Neural cell (in vitro differentiated cells): ENCODE results near the gene NRSN2. TPM values are rescaled to one million over a fixed set of nuclear protein-coding genes. Genes with fewer than 3 reads are reported as not detected.

Experiments used
- H2AFZ ChIP-seq: fragments of 200-600, 300-800 bp; sonication (generic), shearing (Covaris generic); 2 replicates; pipeline ENCODE4 v1.6.0; 2014; ENCODE audit warnings: low read depth, mild to moderate bottlenecking, antibody characterized with exemption, low read length, moderate library complexity
- H3F3A ChIP-seq: fragments of 200-600 bp; shearing (Covaris generic); 2 replicates; pipeline ENCODE4 v1.6.1; 2016; ENCODE audit warnings: mild to moderate bottlenecking, moderate library complexity, mixed read lengths, antibody characterized with exemption, low read length; ENCODE audit not compliant: insufficient read depth, poor library complexity, severe bottlenecking
- H3K27ac ChIP-seq: fragments of 200-600, 300-800 bp; sonication (generic), shearing (Covaris generic); 2 replicates; pipeline ENCODE4 v1.5.1; 2014; ENCODE audit warnings: mild to moderate bottlenecking, low read length, moderate library complexity
- H3K27me3 ChIP-seq: fragments of 300-800, 200-600 bp; sonication (generic), shearing (Covaris generic); 2 replicates; pipeline ENCODE4 v1.6.0; 2014; ENCODE audit warnings: mild to moderate bottlenecking, low read depth, low read length, moderate library complexity; ENCODE audit not compliant: insufficient read depth
- H3K36me3 ChIP-seq: fragments of 300-800, 200-600 bp; sonication (generic), shearing (Covaris generic); 2 replicates; pipeline ENCODE4 v1.5.1; 2014; ENCODE audit warnings: mild to moderate bottlenecking, antibody characterized with exemption, low read length, moderate library complexity; ENCODE audit not compliant: insufficient read depth
- H3K4me2 ChIP-seq: fragments of 300-800, 200-600 bp; sonication (generic), shearing (Covaris generic); 2 replicates; pipeline ENCODE4 v1.6.0; 2014; ENCODE audit warnings: mild to moderate bottlenecking, low read length
- H3K4me3 ChIP-seq: fragments of 300-800, 200-600 bp; sonication (generic), shearing (Covaris generic); 2 replicates; pipeline ENCODE4 v1.5.1; 2014; ENCODE audit warnings: mild to moderate bottlenecking, low read length, moderate library complexity
- H3K79me2 ChIP-seq: fragments of 200-600 bp; shearing (Covaris generic); replicated peaks from 2 replicates; pipeline ENCODE4 v1.6.0; 2014; ENCODE audit warnings: mild to moderate bottlenecking, low read length, moderate library complexity; ENCODE audit not compliant: insufficient read depth
- H3K9ac ChIP-seq: fragments of 300-800, 200-600 bp; sonication (generic), shearing (Covaris generic); 2 replicates; pipeline ENCODE4 v1.6.1; 2016; ENCODE audit warnings: mild to moderate bottlenecking, low read length, mixed read lengths
- H3K9me2 ChIP-seq: fragments of 200-600 bp; shearing (Covaris generic); 2 replicates; pipeline ENCODE4 v1.6.1; 2016; ENCODE audit warnings: mild to moderate bottlenecking, low read length, mixed read lengths; ENCODE audit not compliant: insufficient read depth
- H3K9me3 ChIP-seq: fragments of 200-600, 300-800 bp; sonication (generic), shearing (Covaris generic); 2 replicates; pipeline ENCODE4 v1.6.1; 2016; ENCODE audit warnings: mild to moderate bottlenecking, mixed run types, low read length, moderate library complexity, mixed read lengths
- H4K20me1 ChIP-seq: fragments of 200-600 bp; shearing (Covaris generic); 2 replicates; pipeline ENCODE4 v1.6.1; 2016; ENCODE audit warnings: mild to moderate bottlenecking, mixed run types; ENCODE audit not compliant: insufficient read depth
- EP300 ChIP-seq: fragments of 450-650 bp; conservative IDR thresholded peaks from 2 replicates; pipeline ENCODE4 v1.6.1; 2014; ENCODE audit warnings: antibody characterized with exemption, mild to moderate bottlenecking, moderate library complexity; ENCODE audit not compliant: poor library complexity, severe bottlenecking
- EZH2 ChIP-seq: fragments of 200-600, 300-800 bp; shearing (Covaris generic), sonication (generic); IDR thresholded peaks from 2 replicates; pipeline ENCODE4 v1.6.1; 2014; ENCODE audit warnings: antibody characterized with exemption, low read length, borderline replicate concordance, mild to moderate bottlenecking; ENCODE audit not compliant: insufficient read depth, poor library complexity, severe bottlenecking
- MXI1 ChIP-seq: fragments of 450-650 bp; conservative IDR thresholded peaks from 2 replicates; pipeline ENCODE4 v1.6.1; 2014; ENCODE audit warnings: antibody characterized with exemption, mild to moderate bottlenecking; ENCODE audit not compliant: poor library complexity, severe bottlenecking
- POLR2AphosphoS5 ChIP-seq: IDR thresholded peaks from 2 replicates; pipeline ENCODE4 v1.6.1; 2012
- RAD21 ChIP-seq: fragments of 450-650 bp; conservative IDR thresholded peaks from 2 replicates; pipeline ENCODE4 v1.6.1; 2014; ENCODE audit warnings: antibody characterized with exemption, mild to moderate bottlenecking, moderate library complexity
- SMC3 ChIP-seq: fragments of 450-650 bp; conservative IDR thresholded peaks from 2 replicates; pipeline ENCODE4 v1.6.1; 2014; ENCODE audit warnings: antibody characterized with exemption, mild to moderate bottlenecking, moderate library complexity; ENCODE audit not compliant: poor library complexity
- TAF1 ChIP-seq: IDR thresholded peaks from 2 replicates; pipeline ENCODE4 v1.6.1; 2012; ENCODE audit warnings: low read depth
- polyA plus RNA-seq: library from polyadenylated mRNA; depleted of rRNA; stranded (reverse); fragments of >200 nt; gene quantifications from 2 replicates; pipeline ENCODE4 v1.2.3, GENCODE V29; 2014
- TF ChIP-seq, protein P1 (sequence below): IDR thresholded peaks from 2 replicates; pipeline ENCODE4 v1.6.1; 2012; ENCODE audit warnings: borderline replicate concordance
- TF ChIP-seq, protein P2 (sequence below): fragments of 450-650 bp; IDR thresholded peaks from 2 replicates; pipeline ENCODE4 v1.5.1; 2014; ENCODE audit warnings: antibody characterized with exemption, mild to moderate bottlenecking, moderate library complexity; ENCODE audit not compliant: poor library complexity, severe bottlenecking

Gene NRSN2
- polyA plus RNA-seq, 1 donor from 2014 or later, result 19.6 TPM

DNA sequence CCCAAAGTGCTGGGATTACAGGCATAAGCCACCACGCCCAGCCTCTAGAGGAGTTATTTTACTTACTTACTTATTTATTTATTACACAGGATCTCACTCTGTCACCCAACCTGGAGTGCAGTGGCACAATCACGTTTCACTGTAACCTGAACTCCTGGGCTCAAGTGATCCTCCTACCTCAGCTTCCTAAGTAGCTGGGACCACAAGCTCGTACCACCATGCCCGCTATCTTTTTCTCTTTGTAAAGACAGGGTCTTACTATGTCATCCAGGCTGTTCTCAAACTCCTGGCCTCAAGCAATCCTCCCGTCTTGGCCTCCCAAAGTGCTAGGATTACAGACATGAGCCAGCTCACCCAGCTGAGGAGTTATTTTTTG, 32.0 kb downstream of the NRSN2 start:
- Histone ChIP-seq H4K20me1 (no peaks in the 10 kb centered on the region), H3F3A (no peaks in the 10 kb centered on the region), H2AFZ (no peak overlapping the region), H3K9me3 (no peaks in the 10 kb centered on the region), H3K27me3 (peaks cover 18% of the 10 kb centered on the region), H3K27ac (no peak overlapping the region), H3K79me2 (no peaks in the 10 kb centered on the region), H3K36me3 (no peaks in the 10 kb centered on the region), H3K4me3 (no peak overlapping the region), H3K4me2 (no peak overlapping the region), H3K9ac (no peak overlapping the region), H3K9me2 (no peaks in the 10 kb centered on the region)
- no peak for TF ChIP-seq SMC3
- no peak for TF ChIP-seq TAF1
- TF ChIP-seq RAD21, result no peak
- TF ChIP-seq, protein P1, sequence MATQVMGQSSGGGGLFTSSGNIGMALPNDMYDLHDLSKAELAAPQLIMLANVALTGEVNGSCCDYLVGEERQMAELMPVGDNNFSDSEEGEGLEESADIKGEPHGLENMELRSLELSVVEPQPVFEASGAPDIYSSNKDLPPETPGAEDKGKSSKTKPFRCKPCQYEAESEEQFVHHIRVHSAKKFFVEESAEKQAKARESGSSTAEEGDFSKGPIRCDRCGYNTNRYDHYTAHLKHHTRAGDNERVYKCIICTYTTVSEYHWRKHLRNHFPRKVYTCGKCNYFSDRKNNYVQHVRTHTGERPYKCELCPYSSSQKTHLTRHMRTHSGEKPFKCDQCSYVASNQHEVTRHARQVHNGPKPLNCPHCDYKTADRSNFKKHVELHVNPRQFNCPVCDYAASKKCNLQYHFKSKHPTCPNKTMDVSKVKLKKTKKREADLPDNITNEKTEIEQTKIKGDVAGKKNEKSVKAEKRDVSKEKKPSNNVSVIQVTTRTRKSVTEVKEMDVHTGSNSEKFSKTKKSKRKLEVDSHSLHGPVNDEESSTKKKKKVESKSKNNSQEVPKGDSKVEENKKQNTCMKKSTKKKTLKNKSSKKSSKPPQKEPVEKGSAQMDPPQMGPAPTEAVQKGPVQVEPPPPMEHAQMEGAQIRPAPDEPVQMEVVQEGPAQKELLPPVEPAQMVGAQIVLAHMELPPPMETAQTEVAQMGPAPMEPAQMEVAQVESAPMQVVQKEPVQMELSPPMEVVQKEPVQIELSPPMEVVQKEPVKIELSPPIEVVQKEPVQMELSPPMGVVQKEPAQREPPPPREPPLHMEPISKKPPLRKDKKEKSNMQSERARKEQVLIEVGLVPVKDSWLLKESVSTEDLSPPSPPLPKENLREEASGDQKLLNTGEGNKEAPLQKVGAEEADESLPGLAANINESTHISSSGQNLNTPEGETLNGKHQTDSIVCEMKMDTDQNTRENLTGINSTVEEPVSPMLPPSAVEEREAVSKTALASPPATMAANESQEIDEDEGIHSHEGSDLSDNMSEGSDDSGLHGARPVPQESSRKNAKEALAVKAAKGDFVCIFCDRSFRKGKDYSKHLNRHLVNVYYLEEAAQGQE, result no peak
- TF ChIP-seq, protein P2, sequence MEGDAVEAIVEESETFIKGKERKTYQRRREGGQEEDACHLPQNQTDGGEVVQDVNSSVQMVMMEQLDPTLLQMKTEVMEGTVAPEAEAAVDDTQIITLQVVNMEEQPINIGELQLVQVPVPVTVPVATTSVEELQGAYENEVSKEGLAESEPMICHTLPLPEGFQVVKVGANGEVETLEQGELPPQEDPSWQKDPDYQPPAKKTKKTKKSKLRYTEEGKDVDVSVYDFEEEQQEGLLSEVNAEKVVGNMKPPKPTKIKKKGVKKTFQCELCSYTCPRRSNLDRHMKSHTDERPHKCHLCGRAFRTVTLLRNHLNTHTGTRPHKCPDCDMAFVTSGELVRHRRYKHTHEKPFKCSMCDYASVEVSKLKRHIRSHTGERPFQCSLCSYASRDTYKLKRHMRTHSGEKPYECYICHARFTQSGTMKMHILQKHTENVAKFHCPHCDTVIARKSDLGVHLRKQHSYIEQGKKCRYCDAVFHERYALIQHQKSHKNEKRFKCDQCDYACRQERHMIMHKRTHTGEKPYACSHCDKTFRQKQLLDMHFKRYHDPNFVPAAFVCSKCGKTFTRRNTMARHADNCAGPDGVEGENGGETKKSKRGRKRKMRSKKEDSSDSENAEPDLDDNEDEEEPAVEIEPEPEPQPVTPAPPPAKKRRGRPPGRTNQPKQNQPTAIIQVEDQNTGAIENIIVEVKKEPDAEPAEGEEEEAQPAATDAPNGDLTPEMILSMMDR, result no peak
- TF ChIP-seq EP300, result no peak
- no peak for TF ChIP-seq MXI1
- no peak for TF ChIP-seq EZH2
- no peak for TF ChIP-seq POLR2AphosphoS5

DNA sequence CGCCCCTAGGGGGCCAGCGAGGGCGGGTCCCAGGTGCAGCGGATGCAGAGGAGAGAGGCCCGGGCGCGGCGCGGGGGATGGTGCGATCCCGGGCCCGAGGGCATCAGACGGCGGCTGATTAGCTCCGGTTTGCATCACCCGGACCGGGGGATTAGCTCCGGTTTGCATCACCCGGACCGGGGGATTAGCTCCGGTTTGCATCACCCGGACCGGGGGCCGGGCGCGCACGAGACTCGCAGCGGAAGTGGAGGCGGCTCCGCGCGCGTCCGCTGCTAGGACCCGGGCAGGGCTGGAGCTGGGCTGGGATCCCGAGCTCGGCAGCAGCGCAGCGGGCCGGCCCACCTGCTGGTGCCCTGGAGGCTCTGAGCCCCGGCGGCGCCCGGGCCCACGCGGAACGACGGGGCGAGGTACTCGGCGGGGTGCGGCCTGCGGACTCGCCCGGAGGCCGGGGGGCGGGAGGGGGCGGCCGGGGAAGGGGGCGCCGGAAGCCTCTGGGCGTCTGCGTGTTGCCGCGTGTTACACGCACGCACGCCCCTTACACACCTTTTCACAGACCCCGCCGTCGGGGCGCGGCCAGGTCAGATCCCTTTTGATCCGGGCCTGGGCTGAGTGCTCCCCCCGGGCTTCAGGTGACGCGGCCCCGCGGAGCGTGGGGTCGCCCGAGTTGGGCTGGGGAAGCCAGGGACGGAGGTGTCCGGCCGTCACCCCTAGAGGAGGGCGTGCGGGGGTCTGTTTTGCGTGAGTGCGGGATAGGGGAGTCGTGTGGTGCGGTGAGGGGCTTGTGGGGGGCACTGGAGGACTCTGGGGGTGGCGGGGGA, 34.1 kb downstream of the NRSN2 start:
- H3F3A ChIP-seq, result no peaks in the 10 kb centered on the region
- H3K9me3 ChIP-seq, result no peaks in the 10 kb centered on the region
- TF ChIP-seq SMC3 (no peak), POLR2AphosphoS5 (peak; percentile 22), MXI1 (peak; percentile 35)
- TF ChIP-seq, protein P2, result peak; percentile 10
- no peak overlapping the region for H2AFZ ChIP-seq
- peak overlapping the region; percentile 66 for H3K4me3 ChIP-seq
- no peak overlapping the region for H3K27ac ChIP-seq
- H3K9me2 ChIP-seq, result no peaks in the 10 kb centered on the region
- H3K36me3 ChIP-seq, result no peaks in the 10 kb centered on the region
- peaks cover 18% of the 10 kb centered on the region for H3K27me3 ChIP-seq
- no peaks in the 10 kb centered on the region for H3K79me2 ChIP-seq
- H4K20me1 ChIP-seq, result no peaks in the 10 kb centered on the region
- peak overlapping the region; percentile 55 for H3K9ac ChIP-seq
- no peak overlapping the region for H3K4me2 ChIP-seq
